CD4-positive, alpha-beta T cell treated with Interleukin-17A for 4 hours (primary cell): ENCODE measurements around the gene ABHD17C.

Experiments used
- DNase-seq: peaks from one replicate; pipeline ENCODE4 v3.0.0-alpha.2; 2020; ENCODE audit warnings: mixed read lengths

Gene ABHD17C

DNA sequence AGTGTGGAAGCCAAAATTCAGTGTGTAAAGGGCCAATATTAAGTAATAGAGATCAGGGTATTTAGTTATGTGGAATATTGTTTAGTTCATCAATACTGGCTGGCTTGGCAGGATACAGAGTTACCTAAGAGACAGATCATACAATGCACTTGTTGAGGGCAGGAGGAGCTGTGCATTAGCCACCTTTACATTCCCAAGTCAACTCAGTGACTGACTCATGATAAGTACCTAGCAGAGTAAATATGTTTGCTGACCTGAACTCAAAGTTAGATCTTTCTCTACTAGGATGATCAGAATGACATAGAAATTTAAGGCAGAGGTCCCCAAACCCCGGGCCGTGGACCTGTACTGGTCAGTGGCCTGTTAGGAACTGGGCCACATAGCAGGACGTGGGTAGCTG is 3.5 kb upstream of the ABHD17C start:
- no peak for DNase-seq

DNA sequence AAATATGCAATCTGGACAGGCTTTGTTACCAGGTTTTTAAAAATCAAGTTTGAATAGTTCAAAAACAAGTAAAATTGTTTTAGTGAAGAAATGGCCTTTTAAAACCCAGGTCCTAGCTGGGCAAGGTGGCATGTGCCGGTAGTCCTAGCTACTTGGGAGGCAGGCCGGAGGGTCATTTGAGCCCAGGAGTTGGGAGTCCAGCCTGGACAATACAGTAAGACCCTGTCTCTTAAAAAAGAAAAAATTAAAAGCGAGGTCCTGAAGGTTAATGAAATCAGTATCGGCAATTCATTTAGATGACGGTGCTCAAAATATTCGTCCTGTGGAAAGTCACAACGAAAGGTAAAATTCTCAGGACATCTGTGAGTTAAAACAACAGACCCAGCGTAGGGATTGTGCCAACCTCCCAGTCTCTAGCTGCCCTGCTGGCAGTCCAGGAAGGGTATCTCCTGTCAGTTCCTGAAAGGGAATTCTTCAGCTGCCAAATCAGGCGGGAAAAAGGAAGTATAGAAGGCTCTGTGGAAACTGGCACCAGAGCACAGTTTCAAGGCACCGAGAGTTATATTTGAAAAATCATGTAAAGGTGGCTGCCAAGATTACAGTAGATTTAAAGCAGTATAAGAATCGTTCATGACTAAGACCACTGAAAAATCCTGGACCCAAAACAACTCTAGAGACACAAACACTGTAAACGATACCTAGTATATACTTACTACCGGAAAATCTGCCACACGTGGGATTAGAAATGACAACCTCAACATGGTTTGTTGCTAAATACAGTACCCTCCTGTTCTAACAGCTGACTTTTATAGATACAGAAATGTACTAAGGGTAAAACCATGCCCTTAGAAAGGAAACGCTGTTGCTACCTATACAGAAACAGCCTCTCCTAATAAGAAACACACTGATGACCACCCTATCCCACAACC is 1.2 kb upstream of the ABHD17C start:
- no peak for DNase-seq

DNA sequence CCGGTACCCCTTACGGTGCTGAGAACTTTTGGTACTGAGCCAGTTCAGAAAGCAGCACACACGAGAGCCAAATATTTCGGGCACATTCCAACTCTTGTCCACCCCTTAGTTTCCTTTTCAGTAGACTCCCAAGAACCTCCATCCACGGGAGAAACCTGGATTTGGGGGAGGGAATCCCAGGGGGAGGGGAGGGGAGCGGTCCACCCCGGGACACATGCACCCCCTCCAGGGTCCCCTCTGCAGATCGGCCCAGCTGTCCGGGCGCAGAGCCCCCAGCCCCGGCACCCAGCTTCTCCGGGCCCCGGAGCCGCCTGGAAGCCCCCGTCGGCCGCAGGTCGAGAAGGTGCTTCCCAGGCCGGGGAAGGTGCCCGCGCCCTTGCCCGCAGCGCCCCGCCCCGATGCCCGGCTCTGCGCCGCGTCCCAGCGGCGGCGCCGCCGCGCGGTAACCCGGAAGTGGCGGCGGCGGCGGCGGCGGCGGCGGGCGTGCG is 455 bp upstream of the ABHD17C start:
- no peak for DNase-seq

DNA sequence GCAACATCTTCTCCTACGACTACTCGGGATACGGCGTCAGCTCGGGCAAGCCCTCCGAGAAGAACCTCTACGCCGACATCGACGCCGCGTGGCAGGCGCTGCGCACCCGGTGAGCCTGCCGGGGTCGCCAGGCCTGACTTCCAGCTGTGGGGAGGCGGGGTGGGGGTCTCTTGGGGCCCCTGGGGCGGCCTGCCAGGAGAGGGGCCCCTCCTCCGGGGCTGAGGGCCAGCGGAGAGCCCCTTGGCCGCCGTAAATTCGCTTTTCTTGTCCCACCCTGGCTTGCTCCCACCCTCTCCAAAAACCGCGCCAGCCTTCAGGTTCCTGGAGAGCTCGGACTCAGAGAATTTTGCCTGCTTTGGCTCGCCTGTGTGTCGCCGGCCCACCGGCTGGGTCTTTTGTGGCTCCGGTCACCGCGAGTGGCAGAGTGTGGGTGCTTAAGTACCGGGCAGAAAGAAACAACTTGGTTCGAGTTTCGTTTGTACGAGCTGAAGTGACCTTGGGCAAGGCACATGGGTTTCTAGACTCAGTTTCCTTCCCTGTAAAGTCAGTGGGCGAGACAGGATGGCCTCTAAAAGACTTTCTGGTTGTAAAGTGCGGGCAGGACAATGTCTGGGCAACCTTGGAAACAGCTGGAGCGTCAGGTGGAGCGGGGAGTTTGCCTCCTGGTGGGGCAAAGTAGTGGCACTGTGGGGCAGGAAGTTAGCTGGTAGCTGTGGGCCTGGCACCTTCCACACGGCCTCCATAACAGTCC is 976 bp downstream of the ABHD17C start:
- peak; percentile 51 for DNase-seq

DNA sequence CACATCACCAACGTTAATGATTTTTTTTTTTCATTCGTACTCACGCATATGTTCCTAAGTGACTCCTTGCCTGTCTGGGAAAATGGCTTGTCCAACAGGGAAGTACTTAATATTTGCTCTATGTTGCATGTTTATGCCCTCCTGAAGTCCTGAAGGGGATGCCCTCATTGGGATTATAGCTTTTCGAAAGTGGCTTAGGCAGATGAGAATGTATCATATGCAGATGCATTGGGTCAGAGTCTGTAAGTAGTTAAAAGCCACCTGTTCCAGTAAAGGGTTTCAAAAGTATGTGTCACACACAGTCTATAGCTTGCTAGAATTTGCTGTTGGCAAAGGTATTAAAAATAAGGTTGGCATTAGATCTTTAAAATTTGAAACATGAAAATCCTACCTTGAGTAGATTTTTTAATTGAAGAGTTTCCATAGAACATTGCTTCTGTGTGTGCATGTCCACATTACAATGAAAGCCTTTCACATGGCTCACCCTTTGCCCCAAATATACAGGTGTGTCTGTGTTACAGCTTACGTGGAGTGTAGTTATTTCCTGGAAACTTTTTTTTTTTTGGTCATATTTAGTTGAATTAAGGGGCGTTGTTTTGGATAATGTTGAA is 2.1 kb downstream of the ABHD17C start:
- DNase-seq, result no peak

DNA sequence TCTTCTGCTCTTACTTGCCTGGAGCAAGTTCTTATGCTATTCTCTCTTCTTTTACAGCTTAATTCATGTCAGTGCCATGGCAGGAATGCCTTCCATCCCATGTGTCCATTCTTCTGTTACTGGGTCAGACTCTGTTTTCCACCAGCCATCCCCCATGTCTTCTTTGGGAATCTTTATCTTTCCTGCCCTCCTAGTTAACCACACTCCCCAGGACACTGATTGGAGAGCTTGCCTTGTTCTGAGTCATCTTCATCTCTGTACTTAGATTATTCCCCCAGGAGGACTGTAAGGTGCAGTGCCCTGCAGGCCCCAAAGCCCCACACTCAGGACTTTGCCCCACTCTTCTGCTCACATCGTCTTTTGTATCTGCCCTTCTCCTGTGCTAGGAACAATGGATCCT is 3.6 kb downstream of the ABHD17C start:
- no peak for DNase-seq

DNA sequence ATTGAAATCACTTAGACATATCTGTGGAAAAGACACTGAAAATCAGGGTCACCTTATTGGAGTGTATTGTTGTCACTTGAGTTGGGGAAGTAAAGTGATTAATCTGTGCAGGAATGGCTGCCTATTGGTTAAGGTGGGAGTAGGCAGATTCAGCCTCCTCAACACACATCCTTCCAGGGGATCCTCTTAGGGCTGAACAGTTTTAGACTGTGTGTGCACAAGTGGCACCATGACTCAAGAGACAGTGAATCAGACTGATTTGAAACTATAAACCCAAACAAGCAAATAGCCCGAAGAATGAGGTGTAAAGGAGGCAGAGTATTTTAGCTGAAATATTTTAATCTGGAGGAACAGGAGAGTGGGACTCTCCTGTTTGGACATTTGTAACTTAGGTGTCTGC is 4.9 kb downstream of the ABHD17C start:
- DNase-seq, result no peak

DNA sequence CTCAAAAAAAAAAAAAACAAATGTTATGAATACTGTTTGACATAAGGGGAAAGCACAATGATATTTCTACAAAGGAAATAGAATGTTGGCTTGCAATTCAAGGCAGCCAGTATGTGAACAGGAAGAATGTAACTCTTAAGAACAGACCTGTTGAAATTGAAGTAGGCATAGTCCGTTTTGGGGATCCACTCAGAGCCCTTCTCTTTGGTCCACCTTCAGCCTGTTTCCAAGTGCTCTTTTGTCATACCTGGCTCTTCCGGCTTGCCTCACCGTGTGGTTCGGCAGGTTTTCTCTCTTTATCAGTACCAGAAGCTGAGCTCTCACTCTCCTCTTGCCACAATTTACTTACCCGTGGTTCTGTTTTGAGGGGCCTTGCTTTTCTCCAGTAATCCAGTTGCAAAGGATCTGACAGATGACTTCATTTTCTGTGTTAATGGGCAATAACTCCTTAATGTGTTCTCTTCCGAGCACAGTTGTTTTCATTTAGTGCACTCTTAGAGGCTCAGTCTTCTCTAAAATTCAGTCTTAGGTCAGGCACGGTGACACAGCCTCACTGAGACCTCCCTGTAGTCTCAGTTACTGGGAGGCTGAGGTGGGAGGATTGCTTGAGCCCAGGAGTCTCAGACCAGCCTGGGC is 6.7 kb downstream of the ABHD17C start:
- no peak for DNase-seq

DNA sequence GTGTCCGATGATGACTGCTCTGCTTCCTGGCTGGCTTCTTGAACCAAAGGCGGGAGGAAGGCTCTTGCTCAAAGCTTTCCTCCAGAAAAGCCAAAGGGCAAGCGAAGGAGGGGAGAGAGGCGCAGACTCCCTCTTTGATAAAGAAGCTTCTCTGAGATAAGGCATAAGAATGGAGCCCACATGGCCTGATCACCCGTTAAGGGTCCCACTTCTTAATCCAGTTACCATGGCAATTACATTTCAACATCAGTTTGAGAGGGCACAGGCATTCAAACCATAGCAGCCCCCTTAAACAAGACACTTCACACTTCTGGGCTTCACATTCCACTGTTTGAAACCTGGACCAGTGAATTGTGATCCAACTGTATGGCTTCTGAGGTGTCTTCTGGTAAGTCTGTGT is 8.0 kb downstream of the ABHD17C start:
- no peak for DNase-seq

DNA sequence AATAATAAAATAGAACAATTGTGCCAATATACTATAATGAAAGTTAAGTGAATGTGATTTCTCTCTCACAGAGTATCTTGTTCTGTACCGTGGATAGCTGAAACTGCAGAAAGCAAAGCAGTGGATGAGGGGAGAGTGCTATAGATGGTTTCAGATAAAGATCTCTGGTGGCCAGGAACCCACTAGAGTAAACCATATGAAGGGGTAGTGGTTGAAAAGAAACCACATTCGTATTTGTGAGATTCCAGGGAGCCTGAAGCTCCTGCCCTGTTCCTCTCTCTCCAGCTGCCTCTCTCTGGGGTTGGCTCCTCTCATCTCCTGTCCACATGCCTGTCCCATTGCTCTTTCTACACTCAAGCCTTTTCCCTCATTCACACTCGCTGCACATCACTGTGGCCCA is 8.9 kb downstream of the ABHD17C start:
- DNase-seq, result no peak

DNA sequence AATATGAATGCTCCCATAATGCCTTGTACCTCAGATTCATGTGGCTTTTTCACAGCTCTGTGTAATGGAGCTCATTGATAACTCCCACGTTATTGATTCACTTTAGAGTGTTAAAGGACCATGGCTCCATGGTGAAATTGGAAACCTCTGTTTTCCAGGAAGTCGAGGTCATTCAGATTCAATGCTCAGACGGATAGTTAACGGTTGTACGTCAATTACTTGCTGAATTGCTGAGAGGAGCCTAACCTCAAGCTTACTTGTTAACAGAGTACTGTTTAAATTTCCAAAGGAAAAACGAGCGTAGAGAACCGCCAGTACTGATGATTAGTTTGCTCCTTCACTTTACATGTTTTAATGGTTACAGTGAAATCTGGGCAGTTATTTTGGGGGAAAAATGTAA is 11.1 kb downstream of the ABHD17C start:
- DNase-seq, result no peak

DNA sequence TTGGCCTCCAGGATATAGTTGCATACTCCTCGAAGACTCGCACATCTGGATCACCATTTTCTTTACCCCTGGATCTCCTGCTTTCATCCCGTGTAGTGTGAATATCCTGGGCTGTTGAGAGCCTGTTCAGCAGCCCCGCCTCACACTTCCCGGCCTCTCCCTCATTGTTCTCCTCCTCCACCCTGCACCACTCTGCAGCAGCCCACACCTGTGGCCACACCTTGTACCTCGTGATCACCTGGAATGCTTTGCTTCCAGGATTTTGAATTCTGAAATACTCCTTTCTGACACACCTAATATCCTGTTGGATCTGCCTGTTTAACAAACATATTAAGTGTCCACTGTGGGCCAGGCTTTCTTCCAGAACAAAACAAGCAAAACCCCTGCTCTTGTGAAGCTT is 14.4 kb downstream of the ABHD17C start:
- no peak for DNase-seq

DNA sequence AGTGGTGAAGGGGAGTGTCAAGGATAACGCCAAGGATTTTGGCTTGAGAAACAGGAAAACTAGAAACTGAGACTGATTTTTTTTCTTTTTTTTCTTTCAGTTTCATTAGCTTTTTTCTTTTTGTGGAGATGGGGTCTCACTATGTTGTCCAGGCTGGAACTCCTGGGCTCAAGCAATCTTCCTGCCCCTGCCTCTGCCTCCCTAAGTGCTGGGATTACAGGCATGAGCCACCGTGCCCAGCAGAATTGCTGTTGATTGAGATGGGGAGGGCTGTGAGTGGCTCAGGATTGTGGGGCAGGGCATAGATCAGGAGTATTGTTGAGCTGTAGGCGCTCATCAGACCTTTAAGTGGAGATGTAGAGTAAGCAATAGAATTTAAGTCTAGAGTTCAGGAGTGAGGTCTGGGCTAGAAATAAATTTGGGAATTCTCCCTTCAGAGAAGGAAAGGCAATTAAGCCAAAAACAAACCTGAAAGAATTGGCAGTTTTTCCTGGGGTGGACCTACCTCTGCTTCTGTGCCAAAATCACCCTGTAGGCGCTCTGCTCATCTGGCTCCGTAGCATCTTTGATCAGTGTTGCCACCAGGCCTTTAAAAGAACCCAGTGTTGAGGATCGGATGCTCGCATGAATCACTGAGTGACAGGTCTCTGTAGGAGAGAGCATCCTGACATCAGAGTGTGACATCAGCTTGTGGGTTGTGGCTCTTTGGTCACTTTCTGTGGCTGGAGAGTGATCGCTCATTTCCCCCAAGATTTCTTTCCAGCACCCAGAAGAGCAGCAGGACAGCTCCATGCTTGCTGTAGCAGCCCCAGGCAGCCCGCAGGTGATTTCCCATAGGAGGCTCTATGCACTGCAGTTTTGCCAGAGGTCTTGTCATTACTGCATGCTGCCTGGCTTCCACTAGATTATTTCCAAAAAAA is 15.8 kb downstream of the ABHD17C start:
- DNase-seq, result no peak

DNA sequence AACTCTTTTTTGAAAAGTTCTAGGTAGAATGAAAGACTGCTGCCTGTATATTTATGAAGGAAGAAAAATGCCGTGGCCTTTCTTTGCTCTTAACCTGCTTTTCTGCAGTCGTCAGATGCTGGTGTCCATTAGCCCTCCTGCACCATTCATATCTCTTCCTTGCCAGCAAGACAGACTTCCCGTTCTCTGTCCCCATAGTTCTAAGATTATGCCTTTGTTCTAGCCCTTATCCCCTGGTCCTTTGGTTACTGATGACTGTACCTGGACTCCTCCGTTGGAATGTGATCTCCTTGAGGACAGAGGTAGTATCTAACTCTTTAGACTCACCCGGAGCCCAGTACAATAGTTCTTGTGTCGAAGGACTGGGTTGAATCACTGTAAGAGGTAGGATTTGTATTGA is 16.8 kb downstream of the ABHD17C start:
- DNase-seq, result no peak

DNA sequence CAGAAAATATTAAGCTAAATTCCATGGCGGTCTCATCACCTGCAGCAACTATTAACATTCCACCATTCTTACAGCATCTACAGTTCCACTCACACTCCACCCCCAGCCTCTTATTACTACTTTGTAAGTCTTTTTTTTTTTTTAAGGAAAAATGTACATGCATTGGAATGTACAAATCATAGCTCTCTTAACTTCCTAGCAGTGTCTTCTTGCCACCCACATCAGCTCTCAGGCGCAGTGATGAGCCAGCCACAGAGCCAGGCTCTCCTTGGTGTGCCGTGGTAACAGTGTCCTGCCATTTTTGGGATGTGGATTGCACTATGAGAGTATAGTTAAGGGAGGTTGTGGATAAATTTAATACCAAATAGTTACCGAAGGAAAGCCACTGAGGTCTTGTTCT is 17.8 kb downstream of the ABHD17C start:
- DNase-seq, result no peak

DNA sequence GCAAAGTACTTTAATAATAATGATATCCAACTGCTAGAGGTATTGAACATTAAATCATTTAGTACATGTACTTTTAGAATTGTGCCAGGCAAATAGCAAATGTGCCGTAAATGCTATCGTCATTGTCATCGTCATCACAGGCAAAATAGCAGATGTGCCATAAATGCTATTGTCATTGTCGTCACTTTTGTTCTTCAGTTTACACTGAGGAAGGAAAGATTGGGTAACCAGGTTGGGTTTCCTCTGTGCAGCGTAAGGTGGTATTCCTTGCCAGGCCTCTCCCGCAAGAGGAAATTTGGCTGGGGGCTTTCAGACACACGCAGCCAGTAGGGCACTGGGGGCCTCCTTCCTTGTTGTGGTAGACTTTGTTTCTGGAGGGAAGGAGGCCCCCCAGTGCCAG is 26.4 kb downstream of the ABHD17C start:
- no peak for DNase-seq

DNA sequence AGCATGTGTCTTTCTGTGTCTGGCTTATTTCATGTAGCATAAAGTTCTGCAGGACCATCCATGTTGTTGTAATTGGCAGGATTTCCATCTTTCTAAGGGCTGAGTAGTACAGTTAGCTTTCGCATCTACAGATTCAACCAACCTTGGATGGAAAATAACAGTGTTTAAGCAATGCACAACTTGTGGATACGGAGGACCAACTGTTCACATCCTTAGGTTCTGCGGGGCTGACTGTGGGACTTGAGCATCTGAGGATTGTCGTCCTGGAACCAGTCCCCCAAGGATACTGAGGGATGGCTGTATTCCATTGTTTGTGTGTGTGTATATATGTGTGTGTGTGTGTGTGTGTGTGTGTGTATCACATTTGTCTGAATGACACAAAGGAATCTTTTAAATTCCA is 27.7 kb downstream of the ABHD17C start:
- no peak for DNase-seq

DNA sequence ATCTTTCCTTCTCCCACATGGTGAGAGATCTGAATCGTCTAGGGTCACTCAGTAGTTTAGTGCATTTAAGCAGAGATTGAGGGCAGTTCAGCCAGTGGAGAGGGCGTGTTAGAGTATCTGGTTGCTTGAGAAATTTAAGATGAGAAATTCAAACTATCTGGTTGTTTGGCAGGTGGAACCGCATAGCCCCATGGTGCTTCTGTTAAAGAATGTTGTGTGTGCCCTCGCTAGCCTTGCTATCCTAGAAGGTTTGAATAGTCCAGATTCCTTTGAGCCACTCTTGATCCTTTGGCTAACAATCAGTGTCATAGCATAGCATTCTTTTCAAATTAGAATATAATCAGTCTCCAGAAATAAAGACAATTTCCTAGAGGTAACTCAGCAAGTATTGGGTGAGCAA is 32.1 kb downstream of the ABHD17C start:
- DNase-seq, result no peak

DNA sequence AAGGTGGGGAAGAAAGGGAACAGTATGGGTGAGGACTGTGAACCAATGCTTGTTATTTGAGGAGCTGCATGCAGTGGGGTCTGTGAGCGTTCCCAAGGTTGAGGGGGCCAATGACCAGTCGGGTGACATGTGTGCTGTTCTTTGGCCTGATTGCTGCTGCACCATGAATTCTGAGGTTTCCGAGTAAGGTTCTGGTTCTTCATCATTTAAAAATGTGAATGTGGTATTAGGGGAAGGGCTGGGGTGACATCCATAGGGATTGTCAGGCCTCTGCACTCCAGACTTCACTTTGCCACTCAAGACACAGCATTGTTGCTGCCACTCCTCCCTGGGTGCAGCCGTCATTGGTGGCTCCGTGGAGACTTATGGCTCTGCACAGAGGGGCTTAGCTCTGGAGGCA is 32.5 kb downstream of the ABHD17C start:
- no peak for DNase-seq

DNA sequence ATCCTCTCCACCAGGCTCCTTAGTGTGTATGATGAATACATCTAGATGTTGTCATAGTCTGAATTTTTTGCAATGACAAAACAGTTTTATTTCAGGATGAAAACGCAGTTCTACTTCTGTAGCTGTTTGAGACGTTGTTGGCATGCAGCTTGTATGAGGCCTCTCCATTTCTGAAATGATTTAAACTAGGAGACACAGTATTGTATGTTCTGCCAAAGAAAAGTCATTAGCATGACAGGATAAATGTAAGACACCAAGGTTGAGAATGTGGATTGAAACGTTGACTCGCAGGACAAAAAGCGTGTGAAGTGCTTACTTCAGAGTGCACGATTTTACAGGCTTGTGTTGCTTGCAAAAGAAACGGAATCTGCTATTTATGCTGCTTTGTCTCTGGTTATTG is 35.3 kb downstream of the ABHD17C start:
- no peak for DNase-seq

DNA sequence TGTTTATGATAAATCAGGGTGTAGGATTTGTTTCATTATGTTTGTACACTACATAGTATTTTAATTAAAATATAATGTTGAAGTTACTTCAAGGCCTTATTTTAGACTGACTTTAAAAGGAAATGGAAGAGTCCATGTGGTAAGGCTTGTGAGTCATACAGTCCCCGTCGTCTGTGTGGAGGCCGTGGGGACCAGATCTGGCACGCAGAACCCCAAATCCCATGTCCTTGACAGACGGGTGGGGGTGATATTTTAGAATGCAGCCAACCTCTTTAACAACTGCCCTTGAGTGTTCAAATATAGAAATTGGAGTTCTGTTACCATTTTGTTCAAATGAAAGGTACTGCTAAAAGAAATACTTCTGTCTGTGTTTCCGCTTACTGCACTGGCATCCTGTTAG is 35.8 kb downstream of the ABHD17C start:
- no peak for DNase-seq

DNA sequence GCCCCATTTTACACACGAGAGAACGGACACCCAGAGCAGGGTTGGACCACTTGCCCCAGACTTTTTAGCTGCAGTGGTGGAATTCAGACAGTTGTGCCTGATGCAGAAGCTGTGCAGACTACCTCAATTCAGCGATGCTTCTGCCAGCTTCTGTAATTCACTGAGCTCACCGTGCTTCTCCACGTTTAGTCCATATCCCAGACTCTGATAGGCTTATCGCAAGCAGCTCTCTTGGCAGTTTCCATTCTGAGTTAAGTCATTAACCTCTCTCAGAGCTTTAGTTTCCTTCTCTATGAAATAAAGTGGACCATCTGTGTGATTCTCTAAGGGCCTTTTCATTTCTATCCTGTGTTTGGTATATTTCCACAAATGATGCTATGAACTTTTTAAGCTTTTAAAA is 37.1 kb downstream of the ABHD17C start:
- DNase-seq, result no peak
